Fibroblast of skin of abdomen (primary cell): ENCODE measurements around the gene TENM4.

Source experiments
- DNase-seq: peaks from one replicate; pipeline ENCODE4 v3.0.0-alpha.2; 2013

The TENM4 gene

DNA sequence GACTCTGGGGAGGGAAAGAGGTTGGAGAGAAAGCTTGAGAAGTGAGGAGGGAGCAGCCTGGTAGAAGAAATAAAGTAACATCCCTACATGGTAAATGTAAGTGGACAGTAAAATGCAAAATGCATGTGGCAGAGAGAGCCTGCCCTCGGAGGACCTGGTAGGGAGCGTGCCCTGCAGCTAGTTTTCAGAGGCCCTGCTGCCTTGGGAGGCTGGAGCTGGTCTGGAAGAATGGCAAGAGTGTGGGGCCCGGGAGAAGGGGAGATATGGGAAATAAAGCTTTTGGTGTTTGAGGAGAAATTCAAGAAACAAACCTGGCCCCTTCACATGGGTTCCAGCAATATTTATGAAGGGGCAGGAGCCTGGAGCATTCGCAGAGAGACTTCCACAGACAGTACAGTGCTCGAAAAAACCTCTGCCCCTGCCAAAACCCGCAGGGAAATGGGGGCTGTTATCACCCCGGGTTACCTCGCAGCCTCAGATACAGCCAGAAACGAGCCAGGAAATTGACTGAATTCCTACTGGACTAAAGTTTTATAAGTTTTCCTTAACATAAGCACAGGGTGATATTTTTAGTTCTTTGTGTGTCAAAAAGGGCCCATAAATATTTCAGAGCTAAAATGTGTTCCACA, 363.0 kb downstream of the TENM4 start:
- DNase-seq, result no peak

DNA sequence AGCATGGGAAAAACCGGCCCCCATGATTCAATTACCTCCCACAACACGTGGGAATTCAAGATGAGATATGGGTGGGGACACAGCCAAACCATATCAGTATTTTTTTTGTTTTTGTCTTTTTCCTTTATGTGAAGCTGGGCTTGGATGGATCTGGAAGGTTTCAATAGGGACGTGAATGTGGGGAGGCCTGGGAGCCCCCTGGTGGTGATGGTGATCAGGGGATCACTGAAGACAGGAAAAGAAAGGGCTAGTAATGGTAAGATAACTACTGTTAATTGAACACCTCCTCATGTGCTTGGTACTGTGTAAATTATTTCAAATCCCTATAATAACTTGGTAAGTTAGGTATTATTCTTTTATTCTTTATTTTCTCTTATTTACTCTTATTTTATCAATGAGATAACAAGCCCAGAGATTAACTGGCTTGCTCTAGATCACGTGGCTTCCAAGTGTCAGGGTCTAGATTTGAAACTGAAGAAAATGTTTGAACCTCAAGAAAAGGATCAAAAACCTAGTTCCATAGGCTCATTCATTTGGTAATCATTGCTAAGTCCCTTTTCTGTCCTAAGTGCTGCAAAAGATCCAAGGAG, 364.2 kb downstream of the TENM4 start:
- no peak for DNase-seq

DNA sequence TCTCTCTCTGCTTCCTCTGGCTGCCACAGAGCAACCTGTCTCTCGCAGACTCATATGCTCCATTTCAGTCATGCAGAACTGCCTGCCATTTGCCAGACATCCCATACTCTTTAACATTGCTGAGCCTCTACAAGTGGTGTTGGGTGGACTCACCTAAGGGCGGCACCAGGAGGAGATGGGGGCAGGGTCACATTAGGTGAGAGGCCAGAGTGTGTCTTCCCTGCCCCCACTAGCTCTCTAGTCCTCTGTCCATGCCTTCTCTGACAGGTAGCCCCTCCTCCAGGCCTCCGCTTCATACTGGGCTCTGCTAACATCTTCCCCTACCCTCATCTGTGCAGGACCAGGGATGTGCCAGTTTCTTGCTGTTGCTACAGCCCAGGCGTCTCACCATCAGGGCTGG, 366.3 kb downstream of the TENM4 start:
- no peak for DNase-seq

DNA sequence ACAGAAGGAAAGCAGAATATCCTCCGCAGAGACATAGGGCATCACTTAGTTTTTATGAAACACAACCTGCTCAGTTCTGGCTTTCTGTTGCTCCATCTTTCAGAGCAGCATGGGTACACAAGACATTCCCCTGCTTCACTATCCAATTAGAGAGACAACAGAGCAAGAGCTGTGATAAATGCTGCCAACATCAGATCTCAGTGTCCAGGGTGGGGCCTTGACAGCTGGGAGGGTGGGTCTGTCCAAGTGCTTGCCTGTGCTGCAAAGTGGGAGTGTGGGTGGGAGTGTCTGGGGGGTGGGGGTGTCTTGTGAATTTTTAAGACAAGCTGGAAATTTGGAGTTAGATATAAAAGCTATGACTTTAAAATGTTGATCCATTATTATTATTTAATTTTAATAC, 369.6 kb downstream of the TENM4 start:
- DNase-seq, result no peak

DNA sequence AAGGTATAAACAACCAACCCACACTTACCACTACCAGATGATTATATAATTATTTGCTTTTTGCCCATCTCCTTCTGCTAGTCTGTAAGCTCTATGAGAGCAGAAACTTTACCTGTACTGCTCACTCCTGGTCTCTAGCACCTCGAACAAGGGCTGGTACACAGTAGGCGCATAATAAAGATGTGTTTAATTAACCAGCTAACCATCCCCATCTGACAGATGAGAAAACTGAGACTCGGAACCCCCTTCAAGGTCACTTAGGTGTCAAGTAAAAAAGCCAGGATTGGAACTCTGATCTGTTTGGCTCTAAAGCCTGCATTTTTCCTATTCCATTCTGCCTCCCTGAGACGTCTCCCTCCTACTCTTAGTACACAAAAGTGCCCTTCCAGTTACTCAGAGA, 370.3 kb downstream of the TENM4 start:
- DNase-seq, result no peak

DNA sequence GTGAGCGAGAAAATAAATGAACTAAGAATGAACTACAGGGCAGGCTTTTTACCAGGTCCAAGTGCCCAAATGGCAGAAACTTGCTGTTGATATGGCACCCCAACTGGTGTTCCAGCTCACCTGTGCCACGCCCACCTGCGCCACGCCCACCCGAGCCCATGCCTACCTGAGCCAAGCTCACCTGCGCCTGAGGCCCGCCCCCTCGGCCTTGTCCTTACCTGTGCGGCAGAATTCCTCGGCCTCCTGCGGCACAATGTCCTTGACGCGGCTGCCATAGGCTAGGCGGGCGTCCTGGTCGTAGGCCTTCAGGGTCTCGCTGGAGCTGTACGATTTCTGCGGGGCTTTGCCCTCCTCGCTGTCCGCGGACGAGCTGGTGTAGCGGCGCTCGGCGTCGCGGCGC, 371.3 kb downstream of the TENM4 start:
- no peak for DNase-seq

DNA sequence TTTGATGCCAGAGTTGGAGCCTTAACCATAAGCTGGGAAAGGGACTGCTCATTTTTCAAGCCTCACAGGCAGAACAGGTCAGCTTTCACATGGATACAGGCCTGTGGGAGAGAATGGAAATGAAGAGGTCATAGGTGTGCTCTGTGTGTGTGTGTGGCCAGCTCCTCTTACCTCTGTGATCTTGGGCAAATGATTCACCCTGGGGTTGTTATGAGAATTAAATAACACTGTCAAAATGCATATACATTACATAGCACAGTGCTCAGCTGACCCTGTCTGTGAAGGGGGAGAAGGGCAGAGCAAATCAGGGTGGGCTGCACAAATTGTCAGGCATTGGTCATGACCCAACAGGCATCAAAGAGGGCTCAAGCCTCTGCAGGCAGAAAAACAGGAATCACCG, 372.5 kb downstream of the TENM4 start:
- no peak for DNase-seq

DNA sequence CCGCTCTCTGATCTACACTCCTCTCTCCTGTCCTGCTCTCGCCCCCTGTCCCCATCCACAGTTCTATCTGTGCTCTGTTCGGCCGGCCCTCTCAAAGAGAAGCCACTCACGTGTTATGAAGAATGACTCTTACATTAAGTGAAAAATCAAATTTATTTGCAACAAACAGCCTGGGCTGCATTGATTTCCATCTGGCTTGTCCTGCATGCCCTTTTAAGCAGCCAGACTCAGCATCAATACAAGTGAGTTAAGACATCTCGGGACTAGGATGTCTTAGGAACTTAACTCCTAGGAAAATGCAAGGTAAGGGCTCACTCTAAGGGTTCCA, 373.5 kb downstream of the TENM4 start:
- DNase-seq, result no peak

DNA sequence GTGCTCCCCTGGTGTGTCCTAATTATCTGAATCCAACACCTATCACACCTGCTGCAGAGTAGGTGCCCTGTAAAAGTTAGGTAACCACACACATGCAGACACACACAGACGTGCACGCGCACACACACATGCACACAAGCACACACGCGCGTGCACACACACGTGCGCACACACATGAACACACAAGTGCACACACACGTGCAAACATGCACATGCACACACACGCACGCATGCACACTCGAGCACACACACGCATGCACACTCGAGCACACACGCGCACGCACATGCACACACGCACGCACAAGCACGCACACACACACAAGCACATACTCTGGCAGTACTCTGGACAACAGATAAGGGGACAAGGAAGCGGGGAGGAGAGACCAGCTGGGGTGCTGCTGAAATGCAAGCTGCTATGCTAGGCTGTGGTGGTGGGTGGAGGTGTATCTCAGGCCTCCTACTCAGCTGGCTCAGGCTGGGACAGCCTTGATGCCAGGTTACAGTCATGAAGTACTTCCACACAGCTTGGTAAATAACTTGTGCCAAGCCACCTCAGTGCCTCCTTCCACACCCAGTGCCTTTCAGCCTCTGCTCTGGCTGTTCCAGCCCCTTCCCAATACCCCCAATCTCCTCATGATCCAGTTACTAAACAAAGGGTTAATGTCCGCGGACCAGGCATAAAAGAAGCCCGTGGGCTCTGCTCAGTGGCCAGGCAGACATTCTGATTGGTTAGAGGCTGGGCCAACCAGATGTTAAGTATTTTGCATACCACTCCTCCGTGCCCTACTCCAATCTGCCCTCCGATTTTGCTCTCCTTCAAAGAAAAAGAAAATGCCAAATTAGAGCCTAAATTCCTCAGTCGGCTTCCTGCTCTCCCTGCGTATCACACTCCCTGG, 374.1 kb downstream of the TENM4 start:
- DNase-seq, result no peak

DNA sequence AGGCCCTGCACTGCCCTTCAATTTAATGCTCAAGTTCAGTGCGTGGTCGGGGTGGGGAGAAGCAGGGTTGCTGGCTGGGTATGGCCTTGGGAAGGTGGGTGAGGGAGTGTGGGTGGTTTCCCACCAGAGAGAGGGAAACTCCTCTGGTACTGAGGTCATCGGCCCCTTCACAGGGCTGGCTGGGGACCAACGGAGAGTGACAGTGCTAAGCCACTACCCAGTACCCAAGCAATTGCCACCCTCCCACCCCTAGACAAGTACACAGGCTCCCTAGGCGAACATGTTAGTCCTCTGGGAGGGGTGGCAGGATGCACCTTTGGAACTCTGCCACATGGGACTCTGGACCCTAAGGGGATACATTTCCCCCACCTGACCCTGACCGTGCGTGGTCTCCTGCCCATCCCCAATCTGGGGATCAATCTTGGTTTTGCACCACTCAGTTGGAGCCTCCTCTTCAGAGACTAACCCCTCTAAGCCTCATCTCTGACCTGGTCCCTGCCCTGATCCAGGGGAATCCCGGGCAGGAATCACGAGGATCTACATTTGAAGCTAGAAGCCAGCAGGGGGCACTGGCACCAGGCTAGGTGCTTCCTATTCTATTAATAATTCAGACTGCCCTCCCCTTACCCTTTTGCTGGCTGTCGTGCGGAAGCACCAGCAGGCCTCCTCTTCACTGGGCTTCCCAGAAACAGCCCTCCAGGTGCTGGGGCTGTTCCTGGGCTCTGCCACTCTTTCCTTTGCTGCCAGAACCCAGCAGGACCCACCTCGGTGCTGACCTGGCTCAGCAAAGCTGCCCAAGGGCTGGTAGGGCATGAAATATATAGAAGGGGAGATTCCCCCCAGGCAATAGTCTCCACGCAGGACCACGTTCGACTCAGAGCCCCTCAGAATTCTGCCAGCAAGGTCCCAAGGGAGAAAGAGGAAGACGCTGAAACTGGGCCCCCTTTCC, 377.7 kb downstream of the TENM4 start:
- DNase-seq, result no peak

DNA sequence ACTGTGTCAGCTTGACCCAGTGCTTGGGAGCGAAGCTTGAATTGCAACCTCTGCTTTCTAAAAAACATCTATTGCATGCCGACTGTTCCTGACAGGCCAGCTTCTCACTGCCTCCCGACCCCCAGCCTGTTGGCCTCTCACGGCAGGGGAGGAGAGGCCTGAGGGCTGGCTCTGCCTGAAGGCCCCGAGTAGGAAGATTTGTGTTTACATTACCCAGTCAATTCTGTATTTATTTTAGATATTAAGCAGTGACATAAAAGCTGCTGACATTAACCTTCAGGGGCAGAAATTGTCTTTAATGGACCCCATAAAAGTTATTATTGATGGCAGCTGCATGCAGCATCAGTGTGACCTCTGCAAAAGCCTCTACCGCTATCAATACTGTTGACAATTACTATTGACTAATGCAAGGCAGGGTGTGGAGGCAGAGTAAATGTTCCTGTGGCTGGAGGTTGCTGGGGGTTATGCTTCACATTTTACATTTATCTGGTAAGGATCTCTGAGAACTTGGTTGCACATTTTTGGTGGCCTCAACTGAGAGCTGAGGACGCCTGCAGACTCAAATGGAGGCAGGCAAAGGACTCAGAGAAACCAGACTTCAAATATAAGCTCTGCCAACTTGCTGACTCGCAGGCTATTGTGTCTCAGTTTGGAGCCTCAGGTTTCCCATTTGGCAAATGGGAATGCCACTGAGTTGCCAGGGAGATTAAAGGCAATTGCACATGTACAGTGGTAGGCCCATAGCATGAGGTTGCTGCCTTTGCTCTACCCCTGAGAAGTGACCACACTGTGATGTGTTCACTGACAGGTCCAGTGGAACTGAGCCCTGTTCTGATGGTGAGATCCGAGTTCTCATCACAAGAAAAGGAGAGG, 380.5 kb downstream of the TENM4 start:
- DNase-seq, result no peak

DNA sequence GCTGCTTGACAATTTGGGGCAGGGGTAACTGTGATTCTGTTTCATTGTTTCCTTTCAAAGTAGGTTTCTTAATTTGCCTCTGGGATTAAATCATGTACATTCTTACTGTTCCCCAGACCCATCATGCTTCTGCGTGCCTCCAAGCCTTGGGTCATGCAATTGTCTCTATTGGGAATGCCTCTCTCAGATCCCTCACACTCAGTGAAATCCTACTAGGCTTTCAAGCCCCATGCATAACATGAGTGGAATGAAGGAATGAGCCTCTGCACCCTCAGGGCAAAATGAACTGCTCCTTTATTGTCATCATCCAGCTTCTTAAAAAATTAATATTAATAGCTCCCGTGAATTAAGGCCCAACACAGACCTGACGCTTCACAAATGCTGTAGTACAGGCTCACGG, 381.7 kb downstream of the TENM4 start:
- DNase-seq, result no peak

DNA sequence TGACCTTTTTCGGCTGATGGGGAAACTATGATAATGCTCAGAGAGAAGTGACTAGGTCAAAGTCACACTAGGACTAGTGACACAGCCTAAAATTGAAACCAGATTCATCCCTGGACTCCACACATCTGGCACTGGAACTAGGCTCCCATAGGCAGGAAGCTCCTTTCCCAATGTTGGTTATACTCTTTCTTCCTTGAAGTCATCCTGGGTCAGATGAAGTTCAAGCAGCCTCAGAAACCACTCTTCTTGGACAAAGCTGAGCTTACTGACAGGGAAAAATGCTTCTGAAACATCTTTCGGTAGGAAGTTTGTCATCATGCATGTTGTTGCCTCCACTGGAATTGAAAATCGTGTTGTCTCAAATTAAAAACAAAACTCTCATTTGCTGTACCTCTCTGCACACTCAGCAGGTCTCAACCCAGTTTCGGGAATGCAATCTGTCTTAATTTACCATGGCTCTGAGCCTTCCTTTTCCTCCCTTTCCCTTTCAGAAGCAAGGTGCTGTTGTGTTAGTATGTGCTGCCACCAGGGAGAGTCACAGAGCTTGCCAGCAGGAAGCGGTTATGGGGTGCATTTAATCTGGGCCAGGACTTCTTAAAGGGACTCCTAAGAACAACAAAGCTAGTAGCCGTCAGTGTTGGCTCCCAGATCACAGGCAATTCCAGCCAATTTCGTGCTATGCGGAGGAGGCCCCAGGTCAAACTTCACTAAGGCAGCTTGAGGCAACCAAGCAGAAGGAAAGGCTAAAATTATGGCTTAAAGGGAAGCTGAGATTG, 384.8 kb downstream of the TENM4 start:
- DNase-seq, result peak; percentile 90

DNA sequence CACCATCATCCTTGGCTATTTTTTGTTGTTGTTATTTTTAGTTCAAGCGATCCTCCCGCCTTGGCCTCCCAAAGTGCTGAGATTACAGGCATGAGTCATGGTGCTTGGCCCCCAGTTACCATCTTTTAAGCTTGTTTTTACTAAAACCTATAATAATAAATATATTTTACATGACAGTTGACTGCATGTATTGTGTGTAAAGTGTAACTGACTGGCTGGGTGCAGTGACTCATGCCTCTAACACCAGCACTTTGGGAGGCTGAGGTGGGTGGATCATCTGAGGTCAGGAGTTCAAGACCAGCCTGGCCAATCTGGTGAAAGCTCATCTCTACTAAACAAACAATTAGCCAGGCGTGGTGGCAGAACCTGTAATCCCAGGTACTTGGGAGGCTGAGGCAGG, 386.2 kb downstream of the TENM4 start:
- DNase-seq, result peak; percentile 77

DNA sequence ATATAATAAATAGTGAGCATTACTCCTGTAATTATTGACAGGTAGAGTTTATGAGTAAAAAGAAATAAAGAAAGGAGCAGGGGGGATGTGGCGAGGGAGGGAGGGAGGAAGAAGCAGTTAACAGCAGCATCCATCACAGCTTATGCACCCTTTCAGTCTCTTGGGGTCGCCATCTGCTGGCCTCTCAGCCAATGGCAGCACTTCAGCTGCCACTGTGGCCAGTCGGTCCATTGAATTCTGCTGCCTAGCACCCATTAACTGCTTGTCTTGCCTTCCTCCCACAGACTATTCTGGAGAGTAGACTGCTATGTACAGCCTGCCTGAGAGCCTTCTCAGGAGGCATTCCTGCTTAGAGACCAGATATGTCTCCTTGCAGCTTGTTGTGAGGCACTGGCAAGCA, 388.3 kb downstream of the TENM4 start:
- DNase-seq, result no peak

DNA sequence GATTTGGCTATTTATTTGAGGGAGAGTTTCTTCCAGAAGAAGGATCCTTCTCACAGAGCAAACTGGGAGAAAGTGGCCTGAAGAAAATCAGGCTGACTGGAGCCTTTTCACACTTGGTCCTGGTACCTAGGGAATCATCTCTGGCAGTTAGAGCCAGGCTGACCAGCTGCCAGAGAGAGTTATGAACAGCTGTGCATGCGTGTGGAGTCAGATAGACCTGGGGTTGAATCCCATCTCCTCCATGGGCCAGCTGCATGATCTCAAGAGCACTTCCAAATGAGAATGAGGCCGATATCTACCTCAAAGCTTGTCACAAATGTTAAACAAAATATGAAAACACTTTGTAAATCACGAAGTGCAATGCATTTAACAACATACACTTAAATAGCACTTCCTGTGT, 390.0 kb downstream of the TENM4 start:
- DNase-seq, result peak; percentile 42

DNA sequence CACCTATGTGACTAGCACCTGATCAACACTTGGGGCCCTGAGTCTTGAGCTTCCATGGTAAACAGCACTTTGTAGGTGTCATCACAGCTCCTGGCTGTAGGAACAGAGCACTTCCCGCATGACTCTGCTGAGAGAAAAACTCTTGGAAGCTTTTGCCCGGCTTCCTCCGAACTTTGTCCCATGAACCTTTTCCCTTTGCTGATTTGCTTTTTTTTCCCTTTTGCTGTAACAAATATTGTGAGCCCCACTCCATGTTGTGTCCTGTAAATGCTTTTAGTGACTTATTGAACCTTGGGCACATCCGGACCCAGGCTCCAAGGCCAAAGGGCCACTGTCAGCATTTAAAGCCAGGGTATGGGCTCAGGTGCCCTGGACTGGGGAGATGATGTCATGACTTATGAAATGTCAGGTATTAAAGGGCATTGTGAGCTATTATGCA, 391.1 kb downstream of the TENM4 start:
- no peak for DNase-seq

DNA sequence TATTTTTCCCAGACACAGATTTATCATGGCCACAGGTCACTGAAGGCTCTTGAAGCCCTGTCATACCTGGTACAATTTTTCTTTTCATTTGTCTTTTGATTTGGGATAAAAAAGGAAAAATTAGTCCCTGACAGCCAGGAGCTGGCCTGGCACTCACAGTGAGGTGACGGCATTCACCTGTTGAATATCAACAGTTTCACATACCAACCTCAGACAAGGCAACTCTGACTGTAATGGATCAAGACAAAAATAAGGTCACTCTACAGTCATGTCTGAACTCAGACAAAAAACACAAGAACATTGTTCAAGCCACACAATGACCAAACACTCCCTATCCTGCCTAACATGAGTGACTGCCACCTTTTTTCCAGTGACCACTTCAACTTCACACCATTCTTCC, 392.9 kb downstream of the TENM4 start:
- no peak for DNase-seq

DNA sequence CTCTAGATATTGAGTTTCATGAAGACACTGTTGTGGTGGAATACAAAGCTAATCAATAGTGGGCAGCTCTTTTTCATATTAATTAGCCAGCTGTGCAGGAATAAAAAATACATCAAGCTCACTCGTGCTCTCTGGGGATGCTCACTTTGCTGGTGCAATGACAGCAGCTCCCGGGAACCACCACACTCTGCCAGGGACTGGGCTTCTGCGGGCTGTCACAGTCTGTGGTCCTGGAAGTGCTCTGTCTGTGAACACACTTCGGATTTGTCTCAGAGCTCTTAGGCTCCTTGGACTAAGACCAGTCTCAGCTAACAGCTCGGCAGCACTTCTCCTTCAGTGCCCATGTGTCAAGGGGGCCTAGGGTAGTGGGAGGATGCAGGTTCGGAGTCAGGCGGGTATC, 393.5 kb downstream of the TENM4 start:
- DNase-seq, result no peak

DNA sequence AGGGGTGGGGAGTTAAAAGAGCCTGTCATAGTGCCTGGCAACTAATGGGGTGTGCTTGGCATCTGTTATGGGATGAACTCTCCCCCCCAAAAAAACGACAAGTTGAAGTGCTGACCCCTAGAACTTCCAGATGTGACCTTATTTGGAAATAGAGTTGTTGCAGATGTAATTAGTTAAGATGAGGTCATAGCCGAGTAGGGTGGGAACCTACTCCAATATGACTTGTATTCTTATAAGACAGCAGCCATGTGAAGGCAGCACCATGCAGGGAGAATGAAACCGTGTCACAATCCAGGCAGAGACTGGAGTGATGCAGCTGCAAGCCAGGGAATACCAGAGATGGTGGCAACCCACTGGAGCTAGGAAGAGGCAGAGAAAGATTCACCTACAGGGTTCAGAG, 394.5 kb downstream of the TENM4 start:
- DNase-seq, result peak; percentile 41

DNA sequence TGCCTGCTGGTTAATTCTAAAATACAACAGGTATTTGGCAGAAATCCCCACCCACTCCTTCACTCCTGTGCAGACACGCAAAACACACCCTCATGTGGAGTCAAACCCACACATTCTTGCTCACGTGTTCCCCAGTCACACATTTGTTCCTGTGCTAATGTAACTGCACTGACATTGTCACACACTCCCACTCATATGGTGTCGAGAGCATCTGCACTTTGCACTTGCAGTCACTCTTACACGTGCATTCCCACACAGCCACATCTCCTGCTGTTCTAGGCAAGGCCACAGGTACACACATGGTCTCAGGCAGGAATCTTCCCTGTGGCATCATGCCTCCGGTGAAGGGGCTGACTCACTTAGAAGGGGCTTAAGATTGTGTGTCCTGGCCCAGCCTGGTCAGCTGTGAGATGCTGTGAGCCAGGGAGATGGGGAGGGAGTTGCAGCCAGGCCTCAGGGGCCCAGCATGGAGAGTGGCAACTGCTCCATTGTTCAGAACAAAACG, 395.0 kb downstream of the TENM4 start:
- DNase-seq, result peak; percentile 80
